AG04449 (cell line): ENCODE results near the gene LIF.

Source experiments
- CTCF ChIA-PET: fragments of 350-600 bp; formaldehyde crosslinking; extraction: SDS; loops from one replicate; lab custom pipeline; 2021; ENCODE audit warnings: antibody characterized with exemption; lab: Yijun Ruan, JAX
- POLR2A ChIA-PET: fragments of 400-600, 350-600 bp; formaldehyde crosslinking; extraction: SDS; loops from one replicate; lab custom pipeline; 2020; ENCODE audit warnings: antibody characterized with exemption, inconsistent platforms; lab: Yijun Ruan, JAX
- DNase-seq: peaks from one replicate; pipeline ENCODE4 v3.0.0-alpha.2; 2010; ENCODE audit warnings: low read depth, low spot score
- H3K4me3 ChIP-seq: 2 replicates; pipeline ENCODE4 v1.5.1; 2011; ENCODE audit warnings: low read depth, mild to moderate bottlenecking, control low read depth, low read length
- TF ChIP-seq, protein P1 (sequence below): IDR thresholded peaks from one replicate; pipeline ENCODE4 v1.5.1; 2011; ENCODE audit warnings: mild to moderate bottlenecking, moderate library complexity, low read length, control low read depth, inconsistent platforms; ENCODE audit not compliant: insufficient read depth; ENCODE audit errors: missing control alignments

The LIF gene

DNA sequence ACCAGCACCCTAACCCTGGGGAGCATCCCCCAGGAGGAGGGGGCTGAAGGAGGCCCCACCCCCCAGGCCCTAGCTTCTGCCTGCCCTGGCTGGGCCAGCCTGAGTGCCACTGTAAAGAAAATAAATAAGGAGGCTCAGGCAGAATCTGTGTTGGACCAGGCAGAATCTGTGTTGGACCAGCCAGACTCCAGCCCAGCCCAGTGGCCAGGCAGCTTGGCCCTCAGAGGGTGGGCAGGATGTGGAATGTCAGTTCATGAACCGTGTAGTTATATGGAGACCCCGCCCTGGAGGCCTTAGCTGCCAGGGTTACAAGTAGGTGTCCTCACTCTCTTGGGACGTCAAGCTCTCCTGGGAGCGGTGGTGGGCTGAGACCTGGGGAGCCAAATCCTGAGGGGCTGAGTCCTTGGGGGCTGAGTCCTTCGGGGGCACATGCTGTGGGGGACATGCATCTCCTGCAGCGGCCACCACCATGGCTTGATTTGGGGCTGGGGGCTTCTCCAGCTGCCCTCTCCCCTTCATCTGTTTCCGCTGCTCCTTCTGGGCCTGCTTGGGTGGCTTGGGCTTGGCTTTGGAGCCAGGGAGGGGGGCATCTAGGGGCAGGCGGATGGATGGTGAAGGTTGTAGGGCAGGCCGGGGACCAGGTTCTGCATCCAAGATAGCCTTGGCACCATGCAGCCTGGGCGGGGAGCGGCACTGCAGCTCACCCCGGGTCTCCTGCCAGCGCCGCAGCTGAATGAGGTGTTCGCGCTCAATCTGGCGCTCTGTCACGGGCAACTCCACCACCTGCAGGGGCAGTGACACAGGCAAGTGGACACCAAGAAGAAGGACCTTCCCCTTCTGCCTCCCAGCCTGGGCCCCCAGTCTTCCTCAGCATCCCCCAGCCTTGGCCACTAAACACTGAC, 45.8 kb upstream of the LIF start:
- ChIA-PET CTCF (interaction anchor here (0.6 to 7.9 kb wide), 3 partner anchors 8 to 497 kb away, joined by 3 to 235 read pairs (median 79); partner anchors contain the start of genes RNF215 and SEC14L2), POLR2A (interaction anchor here (1.2 kb wide), 1 partner anchor 20 kb away, joined by 3 read pairs; no protein-coding TSS in a partner anchor)
- H3K4me3 ChIP-seq: no peak overlapping the region
- TF ChIP-seq, protein P1, sequence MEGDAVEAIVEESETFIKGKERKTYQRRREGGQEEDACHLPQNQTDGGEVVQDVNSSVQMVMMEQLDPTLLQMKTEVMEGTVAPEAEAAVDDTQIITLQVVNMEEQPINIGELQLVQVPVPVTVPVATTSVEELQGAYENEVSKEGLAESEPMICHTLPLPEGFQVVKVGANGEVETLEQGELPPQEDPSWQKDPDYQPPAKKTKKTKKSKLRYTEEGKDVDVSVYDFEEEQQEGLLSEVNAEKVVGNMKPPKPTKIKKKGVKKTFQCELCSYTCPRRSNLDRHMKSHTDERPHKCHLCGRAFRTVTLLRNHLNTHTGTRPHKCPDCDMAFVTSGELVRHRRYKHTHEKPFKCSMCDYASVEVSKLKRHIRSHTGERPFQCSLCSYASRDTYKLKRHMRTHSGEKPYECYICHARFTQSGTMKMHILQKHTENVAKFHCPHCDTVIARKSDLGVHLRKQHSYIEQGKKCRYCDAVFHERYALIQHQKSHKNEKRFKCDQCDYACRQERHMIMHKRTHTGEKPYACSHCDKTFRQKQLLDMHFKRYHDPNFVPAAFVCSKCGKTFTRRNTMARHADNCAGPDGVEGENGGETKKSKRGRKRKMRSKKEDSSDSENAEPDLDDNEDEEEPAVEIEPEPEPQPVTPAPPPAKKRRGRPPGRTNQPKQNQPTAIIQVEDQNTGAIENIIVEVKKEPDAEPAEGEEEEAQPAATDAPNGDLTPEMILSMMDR: no peak
- no peak for DNase-seq

DNA sequence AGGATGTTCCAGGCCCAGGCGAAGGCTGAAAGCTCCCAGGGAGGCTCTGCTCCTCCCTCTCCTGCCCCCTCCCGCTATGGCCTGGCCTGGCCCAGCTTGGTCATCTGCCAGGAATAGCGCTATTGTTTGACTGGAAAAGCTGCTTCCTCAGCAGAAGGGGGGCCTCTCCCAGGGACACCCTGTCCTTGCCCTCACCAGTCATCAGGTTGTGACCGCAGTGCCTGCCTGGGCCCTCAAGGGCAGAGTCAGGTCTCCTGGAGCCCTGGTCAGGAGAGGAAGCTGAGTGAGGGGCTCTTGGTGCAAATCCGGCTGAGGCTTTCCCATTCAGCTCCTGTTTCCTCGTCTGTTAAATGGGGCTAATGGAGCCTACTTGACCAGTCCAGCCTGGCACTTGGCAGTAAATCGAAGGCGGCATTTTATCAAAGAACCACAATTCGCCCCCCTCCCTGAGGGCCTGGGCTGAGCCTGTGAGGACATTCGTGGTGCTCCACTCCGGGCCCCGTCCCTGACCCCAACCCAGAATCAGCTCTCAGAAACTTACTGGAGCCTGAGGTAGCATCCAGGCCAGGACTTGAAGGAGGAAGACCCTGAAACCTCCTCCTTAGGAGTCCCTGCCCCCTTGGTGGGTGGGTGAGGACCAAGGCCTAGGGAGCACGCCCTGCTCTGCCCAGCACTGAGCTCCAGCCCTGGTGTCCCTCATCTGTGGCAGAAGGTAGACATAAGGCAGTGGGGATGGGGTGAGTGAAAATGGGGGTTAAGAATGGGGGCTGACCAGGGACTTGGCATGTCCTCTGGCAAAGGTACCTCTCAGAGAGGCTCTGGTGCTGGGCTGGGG, 44.7 kb upstream of the LIF start:
- DNase-seq: no peak
- no peak overlapping the region for H3K4me3 ChIP-seq
- CTCF ChIA-PET: interaction anchor here (1.0 to 7.9 kb wide), 6 partner anchors 9 to 183 kb away, joined by 3 to 235 read pairs (median 6); partner anchors contain the start of genes RNF215 and SEC14L2
- POLR2A ChIA-PET: interaction anchor here (0.6 to 1.2 kb wide), 5 partner anchors 9 to 87 kb away, joined by 3 to 4 read pairs (median 3); partner anchors contain the start of gene TBC1D10A
- TF ChIP-seq, protein P1: no peak

DNA sequence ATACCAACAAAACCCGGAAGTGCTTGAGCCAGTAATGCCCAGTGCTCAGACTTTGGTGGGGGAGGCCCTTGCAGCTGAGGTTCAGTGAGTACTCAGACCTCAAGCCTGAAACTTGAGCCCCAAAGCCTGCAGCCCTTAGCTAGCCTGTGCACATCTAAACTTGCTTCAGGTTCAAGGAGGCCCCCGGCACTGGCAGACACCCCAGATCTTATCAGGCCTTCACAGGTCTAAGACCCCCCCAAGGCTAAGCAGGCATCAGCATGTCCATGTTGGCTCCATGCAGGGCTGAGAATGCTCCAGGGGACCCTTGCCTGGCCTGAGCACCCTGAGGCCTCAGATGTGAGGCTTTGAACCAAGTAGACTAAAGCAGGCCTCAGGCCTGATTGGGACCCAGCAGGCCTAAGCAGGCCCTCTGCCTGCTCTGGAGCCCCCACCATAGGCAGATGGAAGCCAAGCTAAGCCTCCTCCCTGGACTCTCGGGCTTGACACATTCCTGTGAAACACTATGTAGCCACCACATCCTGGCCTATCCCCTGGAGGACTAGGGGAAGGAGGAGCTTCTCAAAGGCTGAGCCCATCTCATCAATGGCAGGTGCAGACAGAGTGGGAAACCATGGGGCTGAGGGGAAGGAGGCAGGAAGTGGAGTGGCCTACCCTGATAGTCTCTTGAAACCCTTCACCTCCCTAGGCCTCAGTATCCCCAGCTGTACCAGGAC, 43.9 kb upstream of the LIF start:
- no peak overlapping the region for H3K4me3 ChIP-seq
- CTCF ChIA-PET: interaction anchor here (1.0 to 7.9 kb wide), 8 partner anchors 9 to 182 kb away, joined by 3 to 235 read pairs (median 16); partner anchors contain the start of genes RNF215 and SEC14L2
- no peak for DNase-seq
- POLR2A ChIA-PET: interaction anchor here (0.6 to 1.5 kb wide), 7 partner anchors 10 to 87 kb away, joined by 3 to 4 read pairs (median 3); partner anchors contain the start of genes CCDC157, SF3A1 and TBC1D10A
- TF ChIP-seq, protein P1: no peak

DNA sequence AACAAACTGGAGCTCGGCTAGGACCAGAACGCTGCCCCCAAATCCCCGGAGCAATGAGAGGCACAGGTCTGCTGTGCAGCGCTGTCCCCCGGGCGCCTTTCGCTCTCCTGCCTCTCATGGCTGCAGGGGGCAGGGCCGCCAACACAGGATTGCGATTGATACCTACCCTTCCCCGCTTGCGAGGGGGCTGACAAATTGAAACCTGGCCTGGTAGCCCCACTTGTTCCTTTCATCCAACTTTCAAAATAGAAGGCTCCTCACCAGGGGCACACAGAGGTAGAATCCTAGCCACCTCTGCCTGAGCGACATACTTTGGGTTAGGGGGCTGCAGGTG, 43.4 kb upstream of the LIF start:
- POLR2A ChIA-PET: interaction anchor here (0.9 to 2.0 kb wide), 4 partner anchors 12 to 98 kb away, joined by 3 to 6 read pairs (median 4); partner anchors contain the start of genes CCDC157 and SF3A1
- CTCF ChIA-PET: interaction anchor here (1.9 to 7.9 kb wide), 9 partner anchors 11 to 181 kb away, joined by 5 to 235 read pairs (median 25); partner anchors contain the start of genes RNF215, SEC14L2 and TBC1D10A
- peak overlapping the region; percentile 55 for H3K4me3 ChIP-seq
- DNase-seq: no peak
- TF ChIP-seq, protein P1: no peak

DNA sequence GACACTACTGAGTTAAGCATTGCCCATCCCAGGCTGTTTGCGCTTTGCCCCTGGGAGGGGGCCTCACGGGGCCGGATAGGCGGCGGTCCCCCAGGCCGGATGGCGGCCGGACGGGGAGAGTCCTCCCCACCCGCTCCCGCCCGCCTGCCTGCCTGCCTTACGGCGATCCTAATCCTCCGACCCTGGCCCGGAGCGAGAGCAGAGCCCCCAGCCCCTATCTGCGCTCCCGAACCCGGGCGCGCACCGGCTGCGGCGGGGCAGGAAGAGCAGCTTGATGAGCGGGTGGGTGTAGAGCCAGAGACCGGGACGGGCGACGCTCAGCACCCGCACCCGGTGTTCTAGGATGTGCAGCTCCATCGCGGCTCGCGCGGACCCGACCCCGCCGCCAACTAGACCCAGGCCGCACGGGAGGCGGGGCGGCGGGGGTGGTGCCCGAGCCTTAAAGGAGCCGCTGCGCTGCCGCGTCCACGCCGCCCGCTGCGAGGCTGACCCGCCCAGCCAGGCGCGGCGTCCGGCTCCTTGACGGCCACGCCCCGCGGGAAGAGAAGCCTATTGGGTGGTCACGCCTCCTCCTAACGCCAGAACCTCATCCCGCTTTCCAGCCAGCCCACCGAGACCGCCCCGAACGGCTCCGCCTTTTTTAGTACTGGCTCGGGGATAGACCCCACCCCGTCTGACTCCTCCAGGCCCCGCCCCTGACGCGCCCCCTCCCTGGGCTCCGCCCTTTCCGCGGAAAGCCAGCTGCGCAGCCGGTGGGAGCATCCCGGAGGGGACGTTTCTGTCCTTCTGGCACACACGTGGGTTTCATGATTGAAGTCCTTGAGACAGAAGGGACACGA, 42.8 kb upstream of the LIF start, which contains the start of gene CASTOR1:
TSS of gene CASTOR1 (minus strand) at position 365 of the 839 bp plus-strand sequence. CDS start at position 357, 8 bp downstream.
- CTCF ChIA-PET: interaction anchor here (0.5 to 7.9 kb wide), 23 partner anchors 11 to 443 kb away, joined by 3 to 235 read pairs (median 15); partner anchors contain the start of genes RNF215, SEC14L2 and TBC1D10A

More for the DNA sequence above, 42.8 kb upstream of the LIF start, which contains the start of gene CASTOR1:
- H3K4me3 ChIP-seq: peak within 1 kb of the TSS; percentile 81
- POLR2A ChIA-PET: interaction anchor here (0.9 to 2.0 kb wide), 6 partner anchors 12 to 98 kb away, joined by 3 to 11 read pairs (median 4); partner anchors contain the start of genes CCDC157, SF3A1 and TBC1D10A
- TF ChIP-seq, protein P1: no peak
- DNase-seq: peak; percentile 83
